Spleen (tissue), 11 donors: ENCODE measurements around the gene GNB1. TPM values are rescaled to one million over a fixed set of nuclear protein-coding genes. Genes with fewer than 3 reads are reported as not detected.
"Not testable (repeated sequence)": the region's sequence is repeated elsewhere in the genome, so short reads cannot be mapped to it uniquely, and the experiment has no call there.

ENCODE experiments used
- DNase-seq: peaks from one replicate; pipeline ENCODE4 v3.0.0-alpha.2; 2020
- H3K27ac ChIP-seq, 8 donors: fragments of 200-600 bp; sonication (generic) in 7 of 8; 1 replicate in 4 of 8; 2 replicates in 4 of 8; pipeline versions ENCODE4 v1.5.0 to v1.8.0; 2016 to 2021; ENCODE audit warnings: inconsistent platforms in 4 of 8, mild to moderate bottlenecking in 4 of 8, moderate library complexity in 1 of 8
- H3K27me3 ChIP-seq, 7 donors: fragments of 200-600 bp; sonication (generic) in 6 of 7; replicated peaks in 1 of 7; 1 replicate in 4 of 7; 2 replicates in 3 of 7; pipeline versions ENCODE4 v1.5.0 to v1.8.0; 2016 to 2021; ENCODE audit warnings: inconsistent platforms in 3 of 7, mild to moderate bottlenecking in 1 of 7
- H3K36me3 ChIP-seq, 6 donors: fragments of 200-600 bp; sonication (generic) in 5 of 6; 1 replicate in 4 of 6; 2 replicates in 2 of 6; pipeline versions ENCODE4 v1.5.0 to v1.8.0; 2016 to 2021; ENCODE audit warnings: inconsistent platforms in 2 of 6
- H3K4me1 ChIP-seq, 6 donors: fragments of 200-600 bp; sonication (generic) in 5 of 6; 1 replicate in 3 of 6; 2 replicates in 3 of 6; pipeline versions ENCODE4 v1.5.0 to v1.8.0; 2016 to 2021; ENCODE audit warnings: inconsistent platforms in 3 of 6
- H3K4me3 ChIP-seq, 8 donors: fragments of 200-600 bp; sonication (generic) in 7 of 8; 1 replicate in 4 of 8; 2 replicates in 4 of 8; pipeline versions ENCODE4 v1.5.0 to v1.8.0; 2016 to 2021; ENCODE audit warnings: inconsistent platforms in 4 of 8, mild to moderate bottlenecking in 4 of 8, moderate library complexity in 2 of 8
- H3K9me3 ChIP-seq, 8 donors: fragments of 200-600 bp; sonication (generic) in 7 of 8; 1 replicate in 4 of 8; 2 replicates in 4 of 8; pipeline versions ENCODE4 v1.5.0 to v1.8.0; 2016 to 2021; ENCODE audit warnings: inconsistent platforms in 4 of 8
- CTCF ChIP-seq, 11 experiments: fragments of 200-600 bp in 7 of 11; fragments of 450-650 bp in 4 of 11; sonication (generic) in 4 of 11; IDR thresholded peaks in 8 of 11; conservative IDR thresholded peaks in 3 of 11; 1 replicate in 7 of 11; 2 replicates in 4 of 11; pipeline versions ENCODE4 v1.4.0 to v1.8.0; 2016 to 2021; ENCODE audit warnings: antibody characterized with exemption in 11 of 11, inconsistent platforms in 4 of 11, mild to moderate bottlenecking in 1 of 11
- POLR2A ChIP-seq, 3 donors: fragments of 450-650 bp; IDR thresholded peaks; one replicate each; pipeline ENCODE4 v1.5.1; 2017; ENCODE audit warnings: antibody characterized with exemption in 3 of 3, mild to moderate bottlenecking in 1 of 3
- POLR2AphosphoS5 ChIP-seq, 3 donors: sonication (generic); formaldehyde crosslinking; IDR thresholded peaks; one replicate each; pipeline ENCODE4 v1.5.1; 2017; ENCODE audit warnings: antibody characterized with exemption in 3 of 3
- WGBS, 5 donors: extraction: QIAGEN DNeasy Blood & Tissue Kit in 3 of 5; methylation state at CpG; one replicate each; pipeline versions ENCODE4 v1.1.5 to v1.1.7; 2013 to 2018; 5-methylcytosine and 5-hydroxymethylcytosine counted together
- intact Hi-C: fragments of 100-400 bp; cut with DNase I; formaldehyde crosslinking; loops from one replicate; pipeline ENCODE4 v1.15.0; 2023; ENCODE audit warnings: low total_unique reads
- polyA plus RNA-seq, 3 donors: library from polyadenylated mRNA; stranded (reverse); fragments of 200-250 nt; gene quantifications; one replicate each; pipeline ENCODE4 v1.2.1, GENCODE V29; 2013
- total RNA-seq, 7 donors: library from RNA; depleted of rRNA in 3 of 7; stranded (reverse); fragments of >200 nt in 3 of 7; fragmentation: NEBNext Ultra II Directional in 4 of 7; extraction: Animal tissue kit (Norgen Biotek cat#: 25700) in 4 of 7; gene quantifications; one replicate each; pipeline versions ENCODE4 v1.1.0 to v1.2.1, GENCODE V29; 2016 to 2021
- donor health status: healthy with polysubstance abuse.
- donor health status: DM: no; HTN: no; CAD: no; lungs with moderate emphysema.
- donor health status: DM: no; HTN: no; CAD: no.
- donor health status: Bipolar disorder and iron deficiency.
- donor health status: healthy.
- donor health status: DM: no; HTN: no; CAD: no.
- donor health status: DM: yes; HTN: yes; CAD: no.

GNB1 gene
- total and polyA plus RNA-seq, 10 donors: 76.0 to 304 (median 214) TPM

- no peak overlapping the region for H3K4me3 ChIP-seq
- peak; percentile 77 for DNase-seq
- no peak overlapping the region for H3K27ac ChIP-seq
- 64 to 78% (median 70%) methylated on average over 10 to 18 of the region's 18 CpGs for WGBS, 5 donors
- no peaks in the 10 kb centered on the region for H3K27me3 ChIP-seq
- intact Hi-C loops: no loop called here
- TF ChIP-seq POLR2A (IDR thresholded peaks at IDR 0.05) (no peak), CTCF (IDR thresholded peaks at IDR 0.05 in 8 of 11, conservative IDR thresholded peaks at IDR 0.05 in 3 of 11) (no peak), POLR2AphosphoS5 (IDR thresholded peaks at IDR 0.05) (no peak)
- no peaks in the 10 kb centered on the region for H3K9me3 ChIP-seq
- peaks cover 0 to 19% (median 17%) of the 10 kb centered on the region in 6 donors for H3K36me3 ChIP-seq
- H3K4me1 ChIP-seq: peaks cover 0 to 26% (median 2%) of the 10 kb centered on the region in 6 donors
These were observed 142.1 kb downstream of the GNB1 start for GRCh38 chr1:1748686-1749321.

- Histone ChIP-seq H3K4me3 (peak overlapping the region in 5 of 8 donors; percentile 37 to 70 (median 45)), H3K27ac (peak overlapping the region; percentile 72 to 97 (median 92)), H3K4me1 (peaks cover 0 to 17% (median 0%) of the 10 kb centered on the region in 6 donors)
- H3K36me3 ChIP-seq, H3K27me3 ChIP-seq, intact Hi-C loops, H3K9me3 ChIP-seq, DNase-seq: not testable (repeated sequence)
- no CpG with 5 or more reads among the region's 35 CpGs for WGBS, 5 donors
These were observed 144.3 kb downstream of the GNB1 start for GRCh38 chr1:1746566-1746909.

GRCh38 chr1:1745651-1746565 lies 145.0 kb downstream of the GNB1 start:
- WGBS, 5 donors: 0% methylated on average over 23 to 79 of the region's 101 CpGs
- peak; percentile 96 for DNase-seq
- H3K9me3 ChIP-seq, intact Hi-C loops, H3K36me3 ChIP-seq, H3K27me3 ChIP-seq: not testable (repeated sequence)
- TF ChIP-seq CTCF (IDR thresholded peaks at IDR 0.05 in 8 of 11, conservative IDR thresholded peaks at IDR 0.05 in 3 of 11): peak in 4 of 11 experiments; percentile 3 to 47 (median 6)
- TF ChIP-seq POLR2AphosphoS5 (IDR thresholded peaks at IDR 0.05): peak; percentile 87 to 95 (median 90)
- TF ChIP-seq POLR2A (IDR thresholded peaks at IDR 0.05): peak in 2 of 3 donors; percentile 10 to 47
- Histone ChIP-seq H3K27ac (peak overlapping the region; percentile 72 to 97 (median 92)), H3K4me1 (peaks cover 0 to 17% (median 0%) of the 10 kb centered on the region in 6 donors), H3K4me3 (peak overlapping the region in 7 of 8 donors; percentile 25 to 70 (median 40))

GRCh38 chr1:1742529-1742928 lies 148.4 kb downstream of the GNB1 start:
- H3K9me3 ChIP-seq, H3K4me1 ChIP-seq, H3K27me3 ChIP-seq, intact Hi-C loops, H3K4me3 ChIP-seq, DNase-seq, H3K27ac ChIP-seq: not testable (repeated sequence)
- H3K36me3 ChIP-seq: peaks cover 0 to 15% (median 3%) of the 10 kb centered on the region in 6 donors
- 82 to 91% (median 85%) methylated on average over 11 of the region's 11 CpGs for WGBS, 5 donors

DNA sequence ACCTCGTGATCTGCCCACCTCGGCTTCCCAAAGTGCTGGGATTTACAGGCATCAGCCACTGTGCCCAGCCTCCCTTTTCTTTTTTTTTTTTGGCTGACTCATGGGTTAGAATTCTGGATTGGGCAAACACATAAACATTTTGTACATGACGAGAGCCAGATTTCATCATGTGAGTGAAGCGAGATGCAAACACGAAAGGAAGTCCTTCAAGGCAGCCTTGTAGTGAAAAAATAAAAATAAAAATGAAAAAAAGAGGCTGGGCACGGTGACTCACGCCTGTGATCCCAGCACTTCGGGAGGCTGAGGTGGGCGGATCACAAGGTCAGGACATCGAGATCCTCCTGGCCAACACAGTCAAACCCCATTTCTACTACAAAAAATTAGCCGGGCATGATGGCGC lies 149.9 kb downstream of the GNB1 start:
- H3K4me3 ChIP-seq, H3K27me3 ChIP-seq, intact Hi-C loops, H3K9me3 ChIP-seq, DNase-seq, H3K4me1 ChIP-seq: not testable (repeated sequence)
- 67 to 89% (median 77%) methylated on average over 11 to 12 of the region's 12 CpGs for WGBS, 5 donors
- Histone ChIP-seq H3K27ac (peak overlapping the region in 1 of 8 donors; percentile 5), H3K36me3 (peaks cover 0 to 27% (median 5%) of the 10 kb centered on the region in 6 donors)

GRCh38 chr1:1738799-1739337 lies 152.0 kb downstream of the GNB1 start:
- H3K4me3 ChIP-seq, H3K27me3 ChIP-seq, intact Hi-C loops, H3K9me3 ChIP-seq, H3K27ac ChIP-seq, DNase-seq, H3K4me1 ChIP-seq: not testable (repeated sequence)
- peaks cover 0 to 45% (median 8%) of the 10 kb centered on the region in 6 donors for H3K36me3 ChIP-seq
- WGBS, 5 donors: 74 to 89% (median 85%) methylated on average over 5 to 13 of the region's 22 CpGs; no CpG with 5 or more reads in 2 of the 5 donors

DNA sequence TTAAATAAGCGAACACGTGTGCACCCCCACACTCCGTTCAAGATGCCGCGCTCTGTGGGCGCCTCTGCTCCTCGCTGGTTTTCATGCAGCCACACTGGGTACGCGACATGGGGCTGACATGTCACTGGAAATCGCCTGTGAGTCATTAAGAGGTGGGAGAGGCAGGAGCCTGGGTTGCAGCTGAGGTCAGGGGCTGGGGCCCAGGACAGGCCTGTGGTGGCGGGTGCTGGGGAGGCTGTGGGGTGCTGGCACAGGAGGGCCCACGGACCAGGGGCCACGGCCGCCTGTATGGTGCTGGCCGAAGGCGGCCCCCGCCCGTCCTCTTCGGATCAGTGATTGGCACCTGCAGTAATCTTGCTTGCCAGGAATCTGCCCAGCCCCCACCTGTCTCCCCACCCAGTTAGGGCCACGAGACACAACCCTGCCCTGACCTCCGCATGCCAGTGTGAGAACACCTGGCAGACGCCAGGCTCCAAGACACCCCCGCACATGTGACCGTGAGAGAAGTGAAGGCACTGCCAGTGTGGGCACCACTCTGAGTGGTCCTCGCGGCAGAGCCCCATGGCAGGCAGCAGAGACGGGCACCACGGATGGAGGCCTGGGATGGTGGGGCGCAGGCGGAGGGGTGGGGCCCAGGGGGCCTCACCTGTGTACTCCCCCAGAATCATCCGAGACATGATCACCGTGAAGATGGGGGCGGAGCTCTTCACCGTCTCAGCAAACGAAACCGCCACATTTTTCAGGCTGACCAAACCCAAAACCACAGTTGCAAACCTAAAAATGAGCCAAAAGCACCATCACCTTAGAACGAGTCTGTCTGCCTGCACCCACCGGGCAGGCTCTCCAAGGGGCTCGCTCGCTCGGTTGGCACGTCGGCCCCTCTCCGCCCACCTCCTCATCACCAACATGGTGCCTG lies 153.0 kb downstream of the GNB1 start:
- DNase-seq: peak; percentile 80
- intact Hi-C loops: not testable (repeated sequence)
- WGBS, 5 donors: 88 to 99% (median 92%) methylated on average over 11 to 34 of the region's 44 CpGs

More for the DNA sequence above, 153.0 kb downstream of the GNB1 start:
- peak overlapping the region in 1 of 8 donors; percentile 40 for H3K27ac ChIP-seq
- not testable (repeated sequence) for H3K9me3 ChIP-seq, H3K27me3 ChIP-seq, H3K4me1 ChIP-seq, H3K4me3 ChIP-seq
- H3K36me3 ChIP-seq: peaks cover 0 to 54% (median 15%) of the 10 kb centered on the region in 6 donors
